OCI-LY1 (cell line): Measurements from ENCODE around the gene TACR2.

Experiments used
- CTCF ChIP-seq: fragments of 200-600 bp; sonication (generic), shearing (Covaris generic); IDR thresholded peaks from 2 replicates; pipeline ENCODE4 v1.5.1; 2017; ENCODE audit warnings: mild to moderate bottlenecking, antibody characterized with exemption, low read length, moderate library complexity, mixed read lengths
- EZH2 ChIP-seq: fragments of 200-600 bp; sonication (generic), shearing (Covaris generic); IDR thresholded peaks from 2 replicates; pipeline ENCODE4 v1.8.0; 2017; ENCODE audit warnings: borderline replicate concordance, mixed run types, mild to moderate bottlenecking, antibody characterized with exemption, low read length, moderate library complexity, mixed read lengths

- TF ChIP-seq CTCF (no peak), EZH2 (no peak)
Measured at GRCh38 chr10:69451784-69452251, 35.1 kb upstream of the TACR2 start.
